ENCODE results near the gene ATXN7L1.

- TF ChIP-seq YY1 (IDR thresholded peaks at IDR 0.05; ENCODE audit: insufficient read depth, insufficient read length) (no peak), ZNF274 (IDR thresholded peaks at IDR 0.05; ENCODE audit: low read depth, low read length) (no peak), SUZ12 (IDR thresholded peaks at IDR 0.05; ENCODE audit: extremely low read depth, insufficient read depth, insufficient read length) (no peak)
Observed at GRCh38 chr7:105802604-105803428, 73.6 kb downstream of the ATXN7L1 start.
